Stomach (tissue), 9 donors: ENCODE results near the gene RPRD1B. TPM values are rescaled to one million over a fixed set of nuclear protein-coding genes. Genes with fewer than 3 reads are reported as not detected.

ENCODE experiments used
- DNase-seq, 2 donors: peaks; one replicate each; pipeline versions ENCODE4 v3.0.0 to v3.0.0-alpha.2; 2013 to 2019
- H3K27ac ChIP-seq, 5 donors: fragments of 200-600 bp in 4 of 5; sonication (generic) in 4 of 5; one replicate each; pipeline ENCODE4 v1.5.1; 2013 to 2019; ENCODE audit warnings: mild to moderate bottlenecking in 1 of 5, moderate library complexity in 1 of 5
- H3K27me3 ChIP-seq, 3 donors: fragments of 200-600 bp; sonication (generic); one replicate each; pipeline ENCODE4 v1.5.1; 2017 to 2019; ENCODE audit warnings: mixed run types in 1 of 3
- H3K36me3 ChIP-seq, 4 donors: fragments of 200-600 bp; sonication (generic); 1 replicate in 3 of 4; 2 replicates in 1 of 4; pipeline ENCODE4 v1.5.1; 2016 to 2019
- H3K4me1 ChIP-seq, 4 donors: fragments of 200-600 bp; sonication (generic); one replicate each; pipeline ENCODE4 v1.5.1; 2016 to 2019
- H3K4me3 ChIP-seq, 4 donors: fragments of 200-600 bp; sonication (generic) in 3 of 4; one replicate each; pipeline ENCODE4 v1.5.1; 2016 to 2019; ENCODE audit warnings: mild to moderate bottlenecking in 1 of 4
- H3K9me3 ChIP-seq, 4 donors: fragments of 200-600 bp; sonication (generic); one replicate each; pipeline ENCODE4 v1.5.1; 2016 to 2019
- EP300 ChIP-seq: sonication (generic); formaldehyde crosslinking; IDR thresholded peaks from one replicate; pipeline ENCODE4 v1.6.1; 2017; ENCODE audit warnings: antibody characterized with exemption
- POLR2A ChIP-seq, 4 donors: fragments of 450-650 bp; IDR thresholded peaks; one replicate each; pipeline ENCODE4 v1.6.1; 2016; ENCODE audit warnings: antibody characterized with exemption in 4 of 4, control low read depth in 2 of 4, mild to moderate bottlenecking in 1 of 4, moderate library complexity in 1 of 4
- POLR2AphosphoS5 ChIP-seq, 3 donors: sonication (generic); formaldehyde crosslinking; IDR thresholded peaks; one replicate each; pipeline ENCODE4 v1.6.1; 2016; ENCODE audit warnings: antibody characterized with exemption in 3 of 3
- WGBS, 5 donors: extraction: QIAGEN DNeasy Blood & Tissue Kit in 3 of 5; methylation state at CpG; one replicate each; pipeline versions ENCODE4 v1.1.5 to v1.1.7; 2013 to 2018; 5-methylcytosine and 5-hydroxymethylcytosine counted together
- intact Hi-C: fragments of 100-400 bp; cut with DNase I; formaldehyde crosslinking; loops from one replicate; pipeline ENCODE4 v1.15.1; 2023; ENCODE audit warnings: low total_unique reads
- polyA plus RNA-seq, 3 donors: library from polyadenylated mRNA; stranded (reverse); fragments of 200-250 nt; gene quantifications; one replicate each; pipeline ENCODE4 v1.2.3, GENCODE V29; 2013
- total RNA-seq, 5 donors: library from RNA; depleted of rRNA; stranded (reverse); fragments of >200 nt; gene quantifications; one replicate each; pipeline versions ENCODE4 v1.1.0 to v1.2.3, GENCODE V29; 2014 to 2016
- TF ChIP-seq, protein P1 (sequence below), 7 experiments: fragments of 450-650 bp in 4 of 7; fragments of 200-600 bp in 3 of 7; sonication (generic) in 3 of 7; IDR thresholded peaks; one replicate each; pipeline ENCODE4 v1.5.1; 2016 to 2019; ENCODE audit warnings: antibody characterized with exemption in 7 of 7, control low read depth in 2 of 7, mild to moderate bottlenecking in 1 of 7
- donor health status: healthy with polysubstance abuse.
- donor health status: Bipolar disorder and iron deficiency.
- donor health status: healthy.

The RPRD1B gene
- total and polyA plus RNA-seq, 8 donors = 8.0 to 60.0 (median 17.8) TPM

DNA sequence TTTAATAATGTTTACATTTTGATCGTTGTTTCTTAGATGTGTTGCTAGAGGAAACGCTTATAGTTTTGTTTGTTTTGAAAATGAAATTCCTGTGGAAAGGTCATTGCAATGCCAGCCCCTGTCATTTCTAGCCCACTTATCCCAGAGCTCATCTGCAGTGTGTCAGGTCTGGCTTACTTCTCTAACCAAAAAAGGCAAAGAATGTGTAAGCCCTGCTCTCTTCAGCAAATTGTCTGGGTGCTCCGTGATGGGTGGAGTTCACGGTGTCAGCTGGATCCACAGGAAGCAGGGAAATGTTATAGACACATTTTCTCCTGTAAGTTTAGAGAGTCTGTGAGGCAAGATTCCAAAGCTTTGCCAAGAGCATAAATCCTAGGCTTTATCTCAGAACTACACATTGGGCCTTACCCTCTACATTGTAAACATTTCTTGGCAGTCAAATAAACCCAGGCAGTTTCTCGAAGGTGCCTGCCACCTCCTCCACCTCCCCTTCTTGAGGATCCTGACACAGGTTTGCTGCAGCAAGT lies 50.9 kb downstream of the RPRD1B start:
- intact Hi-C loops = no loop called here
- DNase-seq = peak in 1 of 2 donors; percentile 72
- TF ChIP-seq EP300 = no peak
- TF ChIP-seq POLR2AphosphoS5 (IDR thresholded peaks at IDR 0.05) = peak in 1 of 3 donors; percentile 6
- TF ChIP-seq POLR2A (IDR thresholded peaks at IDR 0.05) = no peak
- TF ChIP-seq, protein P1, sequence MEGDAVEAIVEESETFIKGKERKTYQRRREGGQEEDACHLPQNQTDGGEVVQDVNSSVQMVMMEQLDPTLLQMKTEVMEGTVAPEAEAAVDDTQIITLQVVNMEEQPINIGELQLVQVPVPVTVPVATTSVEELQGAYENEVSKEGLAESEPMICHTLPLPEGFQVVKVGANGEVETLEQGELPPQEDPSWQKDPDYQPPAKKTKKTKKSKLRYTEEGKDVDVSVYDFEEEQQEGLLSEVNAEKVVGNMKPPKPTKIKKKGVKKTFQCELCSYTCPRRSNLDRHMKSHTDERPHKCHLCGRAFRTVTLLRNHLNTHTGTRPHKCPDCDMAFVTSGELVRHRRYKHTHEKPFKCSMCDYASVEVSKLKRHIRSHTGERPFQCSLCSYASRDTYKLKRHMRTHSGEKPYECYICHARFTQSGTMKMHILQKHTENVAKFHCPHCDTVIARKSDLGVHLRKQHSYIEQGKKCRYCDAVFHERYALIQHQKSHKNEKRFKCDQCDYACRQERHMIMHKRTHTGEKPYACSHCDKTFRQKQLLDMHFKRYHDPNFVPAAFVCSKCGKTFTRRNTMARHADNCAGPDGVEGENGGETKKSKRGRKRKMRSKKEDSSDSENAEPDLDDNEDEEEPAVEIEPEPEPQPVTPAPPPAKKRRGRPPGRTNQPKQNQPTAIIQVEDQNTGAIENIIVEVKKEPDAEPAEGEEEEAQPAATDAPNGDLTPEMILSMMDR (IDR thresholded peaks at IDR 0.05) = no peak
- no peak overlapping the region for H3K4me3 ChIP-seq
- H3K36me3 ChIP-seq = peaks cover 20 to 60% (median 57%) of the 10 kb centered on the region in 4 donors
- peak overlapping the region; percentile 12 to 81 (median 64) for H3K27ac ChIP-seq
- H3K9me3 ChIP-seq = no peaks in the 10 kb centered on the region
- 15 to 35% (median 19%) methylated on average over 5 of the region's 5 CpGs for WGBS, 5 donors
- no peaks in the 10 kb centered on the region for H3K27me3 ChIP-seq
- peaks cover 16 to 61% (median 33%) of the 10 kb centered on the region in 4 donors for H3K4me1 ChIP-seq

DNA sequence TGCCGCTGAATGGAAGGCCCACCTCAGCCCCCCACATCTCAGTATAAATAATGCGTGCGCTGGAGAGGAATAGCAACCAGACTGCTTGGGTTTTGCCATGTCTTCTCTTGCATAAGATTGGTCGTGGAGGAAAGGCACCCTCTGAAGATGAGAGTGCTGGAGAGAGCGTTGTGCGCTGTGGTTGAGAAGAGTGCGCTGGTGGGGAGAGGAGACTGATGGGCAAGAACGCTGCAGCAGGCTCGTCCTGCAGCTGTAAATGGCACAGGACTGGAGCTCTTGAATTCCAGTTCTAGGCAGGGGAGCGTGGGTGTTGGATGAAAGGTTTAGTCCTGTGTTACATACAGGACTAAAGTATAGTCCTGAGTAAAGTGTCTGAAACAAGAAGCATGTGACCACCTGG lies 51.5 kb downstream of the RPRD1B start:
- intact Hi-C loops = no loop called here
- Histone ChIP-seq H3K4me1 (peaks cover 16 to 61% (median 36%) of the 10 kb centered on the region in 4 donors), H3K36me3 (peaks cover 26 to 64% (median 60%) of the 10 kb centered on the region in 4 donors), H3K4me3 (no peak overlapping the region), H3K9me3 (no peaks in the 10 kb centered on the region), H3K27me3 (no peaks in the 10 kb centered on the region), H3K27ac (peak overlapping the region; percentile 12 to 81 (median 64))
- peak in 1 of 2 donors; percentile 25 for DNase-seq
- TF ChIP-seq EP300 (no peak), POLR2AphosphoS5 (IDR thresholded peaks at IDR 0.05) (no peak)
- 64 to 76% (median 74%) methylated on average over 8 to 10 of the region's 10 CpGs for WGBS, 5 donors

DNA sequence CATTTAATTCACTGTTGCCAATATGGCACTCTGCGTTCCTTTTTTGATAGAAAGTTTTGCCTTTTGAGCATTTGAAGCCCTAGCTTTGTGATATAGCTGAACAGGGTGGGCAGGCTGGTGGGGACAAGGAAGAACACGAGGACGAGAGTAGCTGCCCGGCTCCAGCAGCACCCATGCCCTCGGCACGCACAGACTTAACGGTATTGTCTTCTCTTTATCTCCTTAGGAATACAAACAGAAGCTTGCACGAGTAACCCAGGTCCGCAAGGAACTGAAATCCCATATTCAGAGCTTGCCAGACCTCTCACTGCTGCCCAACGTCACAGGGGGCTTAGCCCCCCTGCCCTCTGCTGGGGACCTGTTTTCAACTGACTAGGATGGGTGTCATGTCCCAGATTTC lies 56.0 kb downstream of the RPRD1B start:
- WGBS, 5 donors = 68 to 84% (median 78%) methylated on average over 10 of the region's 10 CpGs
- H3K27me3 ChIP-seq = no peaks in the 10 kb centered on the region
- intact Hi-C loops = no loop called here
- no peak overlapping the region for H3K27ac ChIP-seq
- peaks cover 34 to 69% (median 64%) of the 10 kb centered on the region in 4 donors for H3K36me3 ChIP-seq
- no peaks in the 10 kb centered on the region for H3K9me3 ChIP-seq
- no peak overlapping the region for H3K4me3 ChIP-seq
- TF ChIP-seq POLR2A (IDR thresholded peaks at IDR 0.05) = no peak
- TF ChIP-seq, protein P1 (IDR thresholded peaks at IDR 0.05) = no peak
- no peak for TF ChIP-seq EP300
- TF ChIP-seq POLR2AphosphoS5 (IDR thresholded peaks at IDR 0.05) = no peak
- peaks cover 6 to 58% (median 27%) of the 10 kb centered on the region in 4 donors for H3K4me1 ChIP-seq
- no peak for DNase-seq

DNA sequence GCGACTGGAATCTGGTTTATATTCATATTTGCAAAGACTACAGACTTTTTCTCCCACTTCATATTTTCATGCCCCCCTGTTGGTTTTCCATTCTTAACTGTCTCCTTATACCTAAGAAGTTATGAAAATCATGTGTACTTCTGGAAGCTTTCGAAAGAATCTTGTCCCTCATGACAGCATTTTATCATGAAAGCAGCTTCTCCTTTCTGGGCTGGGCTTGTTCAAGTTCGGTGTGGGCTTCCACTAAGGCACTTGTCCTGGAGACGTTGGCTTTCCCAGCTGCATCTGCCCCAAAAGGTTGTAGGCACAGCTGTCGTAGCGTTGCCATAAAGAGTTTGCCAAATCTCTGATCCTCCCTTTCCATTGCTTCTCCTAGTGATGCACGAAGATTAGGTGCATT lies 56.5 kb downstream of the RPRD1B start:
- no peak for TF ChIP-seq EP300
- TF ChIP-seq, protein P1 (IDR thresholded peaks at IDR 0.05) = no peak
- no peak for TF ChIP-seq POLR2AphosphoS5 (IDR thresholded peaks at IDR 0.05)
- no peak for TF ChIP-seq POLR2A (IDR thresholded peaks at IDR 0.05)
- Histone ChIP-seq H3K9me3 (no peaks in the 10 kb centered on the region), H3K27ac (no peak overlapping the region), H3K36me3 (peaks cover 34 to 65% (median 60%) of the 10 kb centered on the region in 4 donors), H3K4me3 (no peak overlapping the region), H3K27me3 (no peaks in the 10 kb centered on the region), H3K4me1 (peaks cover 5 to 58% (median 27%) of the 10 kb centered on the region in 4 donors)
- DNase-seq = no peak
- intact Hi-C loops = no loop called here
- 70 to 91% (median 88%) methylated on average over 7 of the region's 7 CpGs for WGBS, 5 donors
